GM18511 (cell line): ENCODE measurements around the gene UBE2I.
"Not testable (repeated sequence)": the region's sequence is repeated elsewhere in the genome, so short reads cannot be mapped to it uniquely, and the experiment has no call there.

Experiments
- ATAC-seq: cut with Tn5 transposase; IDR thresholded peaks from one replicate; pipeline ENCODE4 v1.9.1; 2021; ENCODE audit warnings: mild to moderate bottlenecking, moderate library complexity; ENCODE audit not compliant: unreplicated experiment

Gene UBE2I

DNA sequence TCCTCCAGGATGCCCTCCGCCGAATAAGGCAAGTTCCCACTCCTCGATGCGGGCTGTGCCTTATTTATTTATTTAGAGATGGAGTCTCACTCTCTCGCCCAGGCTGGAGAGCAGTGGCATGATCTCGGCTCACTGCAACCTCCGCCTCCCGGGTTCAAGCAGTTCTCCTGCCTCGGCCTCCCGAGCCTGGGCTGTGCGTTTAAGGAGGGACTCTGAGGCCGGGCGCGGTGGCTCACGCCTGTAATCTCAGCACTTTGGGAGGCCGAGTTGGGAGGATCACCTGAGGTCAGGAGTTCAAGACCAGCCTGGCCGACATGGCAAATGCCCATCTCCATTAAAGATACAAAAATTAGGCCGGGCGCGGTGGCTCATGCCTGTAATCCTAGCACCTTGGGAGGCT is 18.7 kb downstream of the UBE2I start:
- ATAC-seq = not testable (repeated sequence)

DNA sequence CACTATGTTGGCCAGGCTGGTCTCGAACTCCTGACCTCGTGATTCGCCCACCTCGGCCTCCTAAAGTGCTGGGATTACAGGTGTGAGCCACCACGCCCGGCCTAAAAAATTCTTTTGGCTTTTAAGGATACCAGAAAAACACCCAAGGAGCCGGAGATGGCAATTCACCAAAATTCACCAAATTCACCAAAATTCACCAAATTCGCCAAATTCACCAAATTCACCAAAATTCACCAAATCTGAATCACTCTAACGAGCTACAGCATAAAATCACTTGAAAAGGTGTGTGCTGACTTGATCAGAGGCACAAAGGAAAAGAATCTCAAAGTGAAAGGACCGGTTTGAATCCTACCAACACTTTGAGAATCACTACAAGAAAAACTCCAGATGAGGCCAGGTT is 19.5 kb downstream of the UBE2I start:
- not testable (repeated sequence) for ATAC-seq

DNA sequence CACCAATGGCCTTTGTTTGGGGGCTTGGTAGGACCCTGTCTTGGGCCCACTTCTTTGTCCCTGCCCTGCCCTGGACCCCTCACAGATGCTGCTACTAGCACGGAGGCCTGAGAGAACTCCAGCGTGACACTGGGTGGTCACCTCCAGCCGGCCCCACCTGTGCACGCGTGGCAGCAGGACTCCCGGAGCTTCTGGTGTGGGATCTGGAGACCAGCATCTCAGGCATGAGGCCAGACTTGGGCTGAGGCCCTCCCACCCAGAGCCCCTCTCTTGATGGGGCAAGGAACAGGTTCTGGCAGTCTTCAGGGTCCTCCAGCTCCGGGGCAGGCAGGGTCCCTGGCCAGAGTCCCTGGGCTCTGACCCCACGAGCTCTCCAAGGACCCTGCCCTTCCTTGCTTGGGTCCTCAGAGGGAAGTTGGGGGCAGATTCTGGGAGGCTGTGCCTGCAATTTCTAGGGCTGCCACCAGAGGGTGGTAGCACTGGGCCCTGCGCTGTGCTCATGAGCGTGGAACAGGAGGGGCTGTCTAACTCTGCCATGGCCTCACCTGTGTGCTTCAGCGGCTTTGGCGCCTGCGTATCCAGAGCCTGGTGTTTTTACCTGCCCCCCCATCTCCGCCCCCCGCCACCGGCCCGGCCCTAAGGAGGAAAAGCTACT is 21.0 kb downstream of the UBE2I start:
- ATAC-seq = no peak

DNA sequence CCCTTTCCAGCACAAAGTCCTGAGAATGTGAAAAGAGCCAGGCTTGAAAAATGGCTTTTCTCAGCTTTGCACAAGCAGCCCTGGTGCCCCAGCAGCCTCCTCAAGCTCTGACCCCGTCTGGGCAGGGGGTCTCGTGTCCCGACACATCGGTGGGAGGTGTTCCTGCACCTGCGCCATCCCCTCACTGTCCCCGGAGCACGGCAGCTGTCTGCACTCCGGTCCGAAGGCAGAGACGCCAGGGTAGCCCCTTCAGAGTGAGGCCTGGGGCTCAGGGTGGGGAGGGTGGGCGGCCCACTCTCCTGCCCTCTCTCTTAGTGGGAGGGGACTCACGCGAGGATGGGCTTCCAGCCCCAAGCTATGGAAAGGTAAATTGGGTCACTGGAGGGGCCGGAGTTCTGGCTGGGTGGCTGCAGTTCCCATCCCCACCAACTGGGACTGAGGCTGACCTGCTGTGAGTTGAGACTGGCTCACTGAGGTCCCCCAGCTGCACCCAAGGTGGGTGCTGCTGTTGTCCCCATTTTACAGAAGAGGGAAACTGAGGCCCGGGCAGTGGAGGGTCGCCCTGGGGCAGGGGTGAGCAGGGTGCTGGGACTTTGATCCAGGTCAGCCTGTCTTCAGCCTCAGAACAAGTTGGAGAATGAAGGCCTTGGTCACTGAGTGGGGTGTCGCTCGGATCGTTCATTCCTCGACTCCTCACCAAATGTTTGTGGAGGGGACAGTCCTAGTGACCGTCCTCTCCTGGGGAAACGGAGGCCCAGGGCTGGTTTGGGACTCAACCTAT is 21.7 kb downstream of the UBE2I start:
- ATAC-seq = no peak

DNA sequence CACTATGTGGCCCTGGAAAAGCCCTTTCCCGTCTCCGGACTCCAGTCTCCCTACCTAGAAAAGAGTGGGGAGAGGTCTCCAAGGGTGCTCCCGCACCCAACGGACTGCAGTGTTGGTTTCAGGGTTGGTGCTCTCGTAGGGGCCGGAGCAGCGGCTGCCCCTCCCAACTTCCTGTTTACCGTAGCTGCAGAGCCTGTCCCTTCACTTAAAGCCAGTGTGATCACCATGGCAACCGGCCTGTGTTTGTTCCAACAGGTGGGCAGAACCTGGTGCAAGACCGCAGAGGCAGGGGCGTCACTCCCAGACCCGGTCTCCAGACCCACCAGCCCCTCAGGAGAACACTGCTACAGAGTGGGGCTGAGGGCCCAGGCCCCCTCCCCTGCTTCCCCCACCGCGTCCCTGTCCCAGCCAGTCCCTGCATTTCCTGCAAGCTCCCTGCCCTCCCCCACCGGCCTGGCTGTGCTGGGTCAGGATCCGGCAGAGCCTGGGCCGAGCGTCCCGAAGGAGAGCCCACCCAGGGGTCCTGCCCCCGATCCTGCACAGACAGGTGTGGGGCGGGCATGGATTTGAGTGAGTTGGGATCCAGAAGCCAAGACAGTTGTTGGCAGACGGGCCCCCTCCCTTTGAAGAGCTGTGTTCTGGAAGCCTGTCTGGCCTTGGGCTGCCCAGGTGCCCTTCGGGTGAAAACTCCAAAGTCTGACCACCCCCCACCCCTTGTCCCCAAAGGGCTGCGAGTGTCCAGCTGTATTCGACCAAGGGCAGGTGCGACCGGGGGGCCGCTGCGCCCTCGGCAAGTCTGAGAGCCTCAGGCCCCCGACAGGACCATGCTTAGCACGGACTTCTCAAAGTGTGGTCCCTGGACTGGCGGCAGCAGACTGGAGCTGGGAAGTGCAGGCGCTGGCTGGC is 22.5 kb downstream of the UBE2I start:
- peak; percentile 69 for ATAC-seq

DNA sequence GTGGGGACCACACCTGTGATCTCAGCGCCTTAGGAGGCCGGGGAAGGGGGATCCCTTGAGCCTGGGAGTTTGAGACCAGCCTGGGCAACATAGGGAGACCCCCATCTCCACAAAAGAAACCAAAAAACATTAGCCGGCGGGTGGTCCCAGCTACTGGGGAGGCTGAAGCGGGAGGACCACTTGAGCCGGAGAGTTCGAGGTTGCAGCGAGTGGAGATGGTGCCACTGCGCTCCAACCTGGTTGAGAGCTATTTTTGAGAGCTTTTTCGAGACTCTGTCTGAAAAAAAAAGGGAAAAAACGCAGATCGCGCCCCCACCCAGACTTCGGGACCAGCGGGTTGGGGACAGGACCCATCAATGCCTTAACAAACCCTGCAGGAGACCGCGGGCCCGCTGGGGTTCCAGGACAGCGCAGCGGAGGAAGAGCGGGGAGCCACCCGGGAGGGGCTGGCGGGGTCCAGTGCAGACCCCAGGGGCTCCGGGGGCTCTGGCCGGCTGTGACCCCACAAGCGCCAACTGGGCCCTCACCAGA is 23.2 kb downstream of the UBE2I start:
- ATAC-seq = no peak

DNA sequence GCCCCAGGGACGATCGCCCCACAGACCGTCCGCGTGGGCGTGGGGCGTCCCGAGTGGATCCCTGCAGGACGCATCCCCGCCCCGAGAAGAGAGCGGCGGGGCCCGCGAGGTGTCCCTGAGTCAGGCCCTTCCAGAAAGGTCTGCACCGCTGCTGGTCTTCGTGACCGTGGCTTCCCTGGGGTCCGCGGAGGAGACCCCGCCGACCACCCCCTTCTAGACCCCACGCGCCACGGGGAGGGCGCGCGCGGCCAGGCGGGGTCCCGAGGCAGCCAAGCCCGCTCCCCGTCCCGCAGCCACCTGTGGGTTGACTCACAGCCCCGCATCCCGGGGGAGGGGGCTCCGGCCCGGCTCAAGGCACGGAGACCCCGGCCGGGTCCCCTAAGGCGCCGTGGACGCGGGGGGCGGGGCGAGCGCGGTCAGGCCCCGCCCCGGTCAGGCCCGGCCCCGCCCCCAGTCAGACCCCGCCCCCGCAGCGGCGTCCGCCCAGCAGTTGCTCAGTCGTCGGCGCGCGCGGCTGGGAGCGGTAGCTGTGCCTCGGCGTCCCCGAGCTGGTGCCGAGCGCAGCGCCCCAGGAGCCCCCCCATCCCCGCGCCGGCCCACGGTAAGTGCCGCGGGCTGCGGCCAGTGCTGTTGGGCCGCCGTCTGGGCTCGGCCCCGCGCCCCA is 23.8 kb downstream of the UBE2I start, which contains the start of gene BAIAP3:
Gene BAIAP3, plus strand, starts transcription at position 497 of the 664 bp plus-strand sequence. CDS start 4,905 bp downstream, outside the sequence.
- no peak for ATAC-seq

DNA sequence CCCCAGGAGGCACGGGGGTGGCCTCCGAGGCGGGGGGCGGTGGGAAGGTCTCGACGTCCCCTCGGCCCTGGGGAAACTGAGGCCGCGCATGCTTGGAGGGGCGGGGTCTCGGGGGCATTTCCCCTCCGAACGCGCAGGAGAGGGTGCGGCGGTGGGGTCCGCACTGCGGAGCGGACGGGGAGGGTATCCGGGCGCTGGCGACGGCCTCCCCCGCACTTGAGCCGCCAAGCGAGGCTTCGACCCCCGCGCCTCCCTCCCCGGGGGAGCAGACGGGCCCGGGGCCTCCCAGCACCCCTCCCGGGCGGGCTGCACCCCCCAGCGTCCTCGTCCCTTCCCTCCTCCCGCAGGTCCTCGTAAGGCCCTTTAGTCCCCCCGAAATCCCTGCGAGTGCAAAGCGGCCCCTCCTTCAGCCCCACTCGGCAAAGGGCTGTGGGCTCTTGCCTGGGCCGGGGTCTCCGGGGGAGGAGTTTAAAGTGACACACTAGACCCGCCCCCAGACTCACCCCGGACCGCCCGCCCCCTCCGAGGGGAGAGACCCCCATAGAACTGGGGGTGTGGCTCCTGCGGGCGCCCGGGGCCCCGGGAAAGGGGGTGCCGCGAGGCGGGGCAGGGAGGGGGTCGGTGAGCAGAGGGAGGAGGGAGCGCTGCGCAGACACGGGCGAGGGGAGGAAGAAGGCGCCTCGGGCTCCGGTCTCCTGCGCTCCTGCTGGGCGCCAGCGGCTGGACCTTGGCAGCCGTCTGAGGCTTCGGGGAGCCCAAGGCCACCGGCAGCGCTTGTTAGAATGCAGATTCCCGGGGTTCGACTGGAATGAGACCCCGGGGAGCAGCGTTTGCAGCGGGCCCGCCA is 24.6 kb downstream of the UBE2I start:
- no peak for ATAC-seq

DNA sequence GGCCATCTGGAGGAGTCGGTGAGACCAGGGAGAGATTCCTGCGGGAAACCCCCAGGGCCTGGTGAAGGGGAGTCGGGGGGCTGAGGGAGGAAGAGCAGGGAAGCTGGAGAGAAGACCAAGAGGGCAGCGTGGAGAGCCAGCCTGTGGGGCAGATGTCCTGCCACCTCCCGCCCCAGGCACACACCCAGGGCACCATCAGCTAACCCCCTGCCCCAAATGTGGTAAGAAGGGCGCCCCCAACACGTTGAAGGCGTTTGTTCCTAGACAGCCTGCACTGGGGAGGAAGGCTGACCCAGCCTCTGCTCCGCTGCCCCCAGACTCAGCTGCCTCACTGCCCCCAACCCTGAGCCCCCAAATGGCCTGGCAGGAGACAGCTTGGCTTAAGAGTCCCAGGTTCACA is 25.3 kb downstream of the UBE2I start:
- no peak for ATAC-seq

DNA sequence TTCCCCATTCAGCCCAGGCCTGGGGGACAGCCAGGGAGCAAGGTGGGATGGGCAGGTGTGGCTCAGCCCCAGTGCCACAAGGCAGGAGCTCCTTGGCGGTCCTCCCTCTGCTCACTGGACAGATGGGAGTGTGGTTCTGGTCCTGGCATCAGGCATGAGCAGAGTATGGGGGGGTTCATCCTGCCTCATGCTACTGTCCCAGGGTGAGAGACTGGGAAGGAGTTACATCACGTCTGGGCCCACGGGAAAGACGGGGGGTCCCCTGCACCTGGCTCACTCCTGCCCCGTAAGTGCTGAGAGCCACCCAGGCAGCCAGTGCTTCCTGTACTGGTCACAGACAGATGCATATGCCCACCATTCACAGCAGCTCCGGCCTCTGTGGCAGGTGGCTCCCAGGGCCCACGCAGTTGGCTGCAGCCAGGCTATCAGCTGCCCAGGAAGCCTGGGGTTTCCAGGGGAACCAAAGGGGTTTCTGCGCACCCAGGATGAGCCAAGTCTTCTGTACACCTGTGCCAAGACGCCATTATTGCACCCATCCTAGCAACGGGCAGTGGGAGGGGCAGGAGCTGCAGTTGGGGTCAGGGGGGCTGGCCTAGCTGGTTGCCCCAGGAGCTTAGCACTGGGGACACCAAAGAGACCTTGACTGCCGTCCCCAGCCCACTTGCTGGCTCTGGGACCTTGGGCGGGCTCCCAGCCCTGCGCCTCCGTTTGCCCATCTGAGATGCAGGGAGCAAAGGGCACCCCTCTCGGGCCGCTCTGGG is 26.0 kb downstream of the UBE2I start:
- no peak for ATAC-seq

DNA sequence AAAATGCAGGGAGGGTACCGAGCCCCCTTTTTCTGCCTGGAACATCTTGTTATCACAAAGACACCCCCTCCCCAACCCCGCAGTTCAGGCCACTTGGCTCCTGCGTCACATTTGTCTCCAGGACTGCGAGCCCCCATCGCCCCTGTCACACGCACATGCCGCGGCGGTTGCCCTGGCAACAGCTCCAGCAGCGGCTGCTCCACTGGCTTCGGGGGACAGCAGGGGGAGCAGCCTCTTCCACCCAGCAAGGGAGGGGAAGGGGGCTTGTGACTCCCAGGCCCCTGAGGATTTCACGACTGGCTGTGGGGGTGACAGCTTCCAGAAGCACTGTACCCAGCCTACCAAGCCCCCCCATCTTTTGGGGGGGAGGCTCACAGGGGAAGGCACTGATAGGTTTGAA is 26.6 kb downstream of the UBE2I start:
- no peak for ATAC-seq

DNA sequence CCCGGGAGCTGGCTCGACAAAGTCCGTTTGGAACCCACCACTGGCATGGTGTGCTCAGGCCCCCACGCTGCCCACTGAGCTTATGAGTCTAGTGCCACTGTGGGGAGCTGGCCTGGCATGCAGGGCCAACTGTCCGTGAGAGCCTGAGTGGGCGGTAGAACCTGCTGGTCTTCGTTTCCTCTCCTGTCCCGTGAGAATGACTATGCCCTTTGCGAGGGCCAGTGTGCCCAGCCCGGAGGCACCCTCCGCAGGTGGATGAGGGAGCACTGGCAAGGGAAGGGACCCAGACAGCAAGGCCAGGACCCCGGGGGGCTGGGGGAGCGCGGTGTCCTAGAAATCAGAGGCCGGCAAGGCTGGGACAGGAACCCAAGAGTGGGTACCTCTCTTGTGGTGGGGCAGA is 27.2 kb downstream of the UBE2I start:
- ATAC-seq = no peak

DNA sequence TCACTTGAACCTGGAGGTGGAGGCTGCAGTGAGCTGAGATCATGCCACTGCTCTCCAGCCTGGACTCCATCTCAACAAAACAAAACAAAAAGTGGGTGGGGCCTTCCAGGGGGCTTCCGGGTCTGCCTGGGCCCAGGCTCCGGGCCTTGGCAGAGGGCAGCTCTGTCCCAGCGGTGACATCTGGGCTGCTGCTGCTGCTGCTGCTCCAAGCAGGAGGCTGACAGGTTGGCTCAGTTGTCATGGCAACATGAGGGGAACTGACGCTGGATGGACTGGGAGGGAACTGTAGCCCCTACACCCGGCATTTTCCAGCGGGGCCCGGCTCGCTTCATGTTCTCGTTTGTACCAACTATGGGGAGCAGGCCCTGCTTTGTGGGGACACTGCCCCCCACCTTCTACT is 28.1 kb downstream of the UBE2I start:
- no peak for ATAC-seq

DNA sequence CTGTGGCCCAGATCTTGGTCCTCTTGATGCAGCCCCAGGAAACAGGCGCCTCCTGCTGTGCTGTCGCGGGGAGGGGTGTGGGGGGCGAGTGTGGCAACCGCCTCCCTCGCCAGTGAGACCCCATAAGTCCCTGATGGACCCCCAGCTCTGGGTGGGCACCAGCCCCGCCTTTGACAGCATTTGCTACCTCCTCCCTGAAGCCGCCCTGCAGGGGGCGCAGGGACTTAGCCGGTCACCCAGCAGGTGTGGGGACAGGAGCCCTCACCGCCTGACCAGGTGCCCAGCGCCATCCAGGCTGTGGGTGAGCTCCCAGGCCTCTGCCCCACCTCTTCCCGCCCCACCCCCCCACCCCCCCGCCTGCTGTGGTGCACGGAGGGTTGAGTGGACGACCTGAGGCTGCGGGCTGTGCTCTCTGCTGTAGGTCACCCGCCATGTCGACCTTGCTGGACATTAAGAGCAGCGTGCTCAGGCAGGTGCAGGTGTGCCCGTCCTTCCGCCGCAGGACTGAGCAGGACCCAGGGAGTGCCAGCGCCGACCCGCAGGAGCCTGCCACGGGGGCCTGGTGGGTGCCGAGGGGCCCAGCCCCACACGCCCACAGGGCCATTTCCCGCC is 28.8 kb downstream of the UBE2I start:
- no peak for ATAC-seq

DNA sequence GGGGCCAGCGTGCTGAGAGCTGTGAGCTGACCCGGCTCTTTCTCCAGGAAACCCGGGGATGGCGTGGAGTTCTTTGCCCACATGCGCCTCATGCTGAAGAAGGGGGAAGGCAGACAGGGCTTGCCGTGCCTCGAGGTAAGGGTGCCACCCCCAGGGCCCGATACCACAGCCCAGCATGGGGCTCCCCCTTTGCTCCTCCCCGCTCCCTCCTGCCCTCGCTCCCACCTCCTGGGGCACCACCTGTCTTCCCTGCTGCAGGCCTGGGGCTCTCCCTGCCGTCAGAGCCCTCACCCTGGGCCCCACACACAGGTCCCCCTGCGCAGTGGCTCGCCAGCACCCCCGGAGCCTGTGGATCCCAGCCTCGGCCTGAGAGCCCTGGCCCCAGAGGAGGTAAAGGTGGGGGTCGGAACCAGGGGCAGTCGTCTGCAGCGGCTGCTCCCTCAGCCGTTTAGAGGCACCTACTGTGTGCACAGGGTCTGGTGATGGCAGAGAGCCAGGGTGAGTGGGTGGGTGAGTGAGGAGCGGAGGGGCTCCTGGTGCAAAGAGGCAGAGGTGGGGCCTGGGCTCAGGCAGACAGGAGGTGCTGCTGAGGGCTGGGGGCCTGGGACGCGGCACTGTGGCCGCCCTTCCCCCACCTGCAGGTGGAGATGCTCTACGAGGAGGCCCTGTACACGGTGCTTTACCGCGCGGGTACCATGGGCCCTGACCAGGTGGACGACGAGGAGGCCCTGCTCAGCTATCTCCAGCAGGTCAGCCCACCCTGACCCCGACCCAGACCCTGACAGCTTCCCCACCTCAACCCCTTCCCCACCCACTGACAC is 29.6 kb downstream of the UBE2I start:
- no peak for ATAC-seq

DNA sequence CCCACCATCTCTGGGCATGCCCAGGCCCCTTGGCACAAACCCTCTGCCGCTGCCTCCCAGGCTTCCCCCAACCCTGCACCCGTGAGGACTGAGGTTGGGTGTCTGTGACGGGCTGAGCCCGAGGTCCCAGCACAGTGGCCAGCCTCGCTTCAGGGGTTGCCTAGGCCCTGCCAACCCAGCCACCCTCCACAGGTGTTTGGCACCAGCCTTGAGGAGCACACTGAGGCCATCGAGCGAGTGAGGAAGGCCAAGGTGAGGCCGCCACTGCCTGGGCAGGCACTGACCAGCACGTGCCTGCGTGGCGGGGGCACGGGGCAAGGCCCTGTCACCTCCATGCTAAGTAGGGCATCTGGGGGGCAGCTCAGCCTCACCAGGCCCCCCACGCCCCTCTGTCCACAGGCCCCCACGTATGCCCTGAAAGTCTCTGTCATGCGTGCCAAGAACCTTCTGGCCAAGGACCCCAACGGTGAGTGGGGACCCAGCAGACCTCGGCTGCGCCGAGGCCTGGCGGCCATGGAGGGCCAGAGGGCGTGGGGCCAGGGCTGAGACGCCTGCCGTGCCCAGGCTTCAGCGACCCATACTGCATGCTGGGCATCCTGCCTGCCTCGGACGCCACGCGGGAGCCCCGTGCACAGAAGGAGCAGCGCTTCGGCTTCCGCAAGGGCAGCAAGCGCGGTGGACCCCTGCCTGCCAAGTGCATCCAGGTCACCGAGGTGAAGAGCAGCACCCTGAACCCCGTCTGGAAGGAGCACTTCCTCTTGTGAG is 31.5 kb downstream of the UBE2I start:
- no peak for ATAC-seq
